ENCODE measurements around the gene KCNQ1OT1. TPM values are rescaled to one million over a fixed set of nuclear protein-coding genes. Genes with fewer than 3 reads are reported as not detected.
A peak's percentile ranks its signal among the peaks of the same experiment; 100 is the strongest.

The KCNQ1OT1 gene
- total and polyA plus RNA-seq, 8 donors, result under 0.01 to 15.1 (median 2.3) TPM

DNA sequence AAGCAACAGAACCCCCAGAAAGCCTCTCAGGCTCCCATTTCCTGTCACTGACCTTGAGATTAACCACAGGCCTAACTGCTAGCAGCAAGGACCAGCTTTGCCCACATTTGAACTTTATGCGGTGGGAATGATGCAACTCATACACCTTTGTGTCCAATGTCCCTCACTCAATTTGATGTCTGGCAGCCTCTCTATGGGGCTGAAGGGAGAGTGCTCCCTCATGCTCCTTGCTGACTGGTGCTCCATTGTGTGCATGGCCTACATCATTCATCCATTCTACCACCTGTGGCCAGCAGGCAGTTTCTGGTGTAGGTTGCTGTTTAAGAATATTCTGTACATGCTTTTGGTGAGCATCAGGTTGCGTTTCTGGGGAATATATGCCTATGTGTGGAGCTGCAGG lies 31.9 kb downstream of the KCNQ1OT1 start:
- H3K27me3 ChIP-seq, result no peaks in the 10 kb centered on the region
- peaks cover 0 to 49% (median 32%) of the 10 kb centered on the region in 4 donors for H3K36me3 ChIP-seq
- TF ChIP-seq, protein P1, sequence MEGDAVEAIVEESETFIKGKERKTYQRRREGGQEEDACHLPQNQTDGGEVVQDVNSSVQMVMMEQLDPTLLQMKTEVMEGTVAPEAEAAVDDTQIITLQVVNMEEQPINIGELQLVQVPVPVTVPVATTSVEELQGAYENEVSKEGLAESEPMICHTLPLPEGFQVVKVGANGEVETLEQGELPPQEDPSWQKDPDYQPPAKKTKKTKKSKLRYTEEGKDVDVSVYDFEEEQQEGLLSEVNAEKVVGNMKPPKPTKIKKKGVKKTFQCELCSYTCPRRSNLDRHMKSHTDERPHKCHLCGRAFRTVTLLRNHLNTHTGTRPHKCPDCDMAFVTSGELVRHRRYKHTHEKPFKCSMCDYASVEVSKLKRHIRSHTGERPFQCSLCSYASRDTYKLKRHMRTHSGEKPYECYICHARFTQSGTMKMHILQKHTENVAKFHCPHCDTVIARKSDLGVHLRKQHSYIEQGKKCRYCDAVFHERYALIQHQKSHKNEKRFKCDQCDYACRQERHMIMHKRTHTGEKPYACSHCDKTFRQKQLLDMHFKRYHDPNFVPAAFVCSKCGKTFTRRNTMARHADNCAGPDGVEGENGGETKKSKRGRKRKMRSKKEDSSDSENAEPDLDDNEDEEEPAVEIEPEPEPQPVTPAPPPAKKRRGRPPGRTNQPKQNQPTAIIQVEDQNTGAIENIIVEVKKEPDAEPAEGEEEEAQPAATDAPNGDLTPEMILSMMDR (IDR thresholded peaks at IDR 0.05), result no peak
- TF ChIP-seq EP300 (IDR thresholded peaks at IDR 0.05) (no peak), POLR2A (IDR thresholded peaks at IDR 0.05) (no peak), POLR2AphosphoS5 (IDR thresholded peaks at IDR 0.05) (no peak)
- H3K4me1 ChIP-seq, result peaks cover 0 to 25% (median 0%) of the 10 kb centered on the region in 4 donors
- H3K4me3 ChIP-seq, result no peak overlapping the region
- intact Hi-C loops (cut with DNase I; ENCODE audit: low total_unique reads), result no loop called here
- DNase-seq, result peak in 1 of 2 donors; percentile 15
- no peak overlapping the region for H3K27ac ChIP-seq
- WGBS, 5 donors, result 79 to 100% (median 93%) methylated on average over 1 to 2 of the region's 2 CpGs
- no peaks in the 10 kb centered on the region for H3K9me3 ChIP-seq

DNA sequence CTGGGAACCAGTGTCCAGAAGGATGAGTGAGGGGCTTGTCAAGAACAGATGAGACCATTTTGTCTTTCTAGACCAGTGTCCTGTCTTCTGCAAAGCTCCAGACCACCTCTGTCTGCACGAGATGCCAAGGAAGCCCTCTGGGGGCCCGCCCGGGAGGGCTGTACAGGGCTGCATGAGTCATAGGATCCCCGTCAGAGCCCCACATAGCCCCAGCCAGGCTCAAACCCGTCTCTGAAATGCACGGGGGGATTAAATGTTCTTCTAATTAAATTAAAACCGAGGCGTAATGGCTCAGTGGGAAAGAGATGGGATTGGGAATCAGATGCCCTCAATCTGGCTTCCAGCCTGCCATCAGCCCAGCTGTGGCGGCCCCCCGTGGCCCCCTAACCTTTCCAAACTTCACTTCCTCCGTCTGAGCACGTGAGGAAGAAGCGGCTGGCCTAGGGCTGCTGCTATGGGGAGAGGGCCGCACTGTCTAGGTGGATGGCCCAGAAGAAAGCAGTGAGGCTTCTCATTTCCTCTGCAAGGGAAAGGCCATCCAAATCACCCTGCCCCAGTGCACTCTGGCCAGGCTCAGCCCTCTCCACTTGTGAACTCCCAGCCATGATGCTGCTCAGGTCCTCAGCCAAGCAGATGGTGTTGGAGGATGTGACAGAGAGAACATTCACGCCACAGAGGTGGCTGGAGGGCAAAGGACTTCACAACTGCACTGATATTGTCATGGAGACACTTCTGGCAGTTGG lies 32.8 kb downstream of the KCNQ1OT1 start:
- peaks cover 0 to 58% (median 41%) of the 10 kb centered on the region in 4 donors for H3K36me3 ChIP-seq
- peaks cover 0 to 25% (median 0%) of the 10 kb centered on the region in 4 donors for H3K4me1 ChIP-seq
- H3K27ac ChIP-seq, result peak overlapping the region in 1 of 5 donors; percentile 49
- TF ChIP-seq EP300 (IDR thresholded peaks at IDR 0.05), result no peak
- TF ChIP-seq POLR2AphosphoS5 (IDR thresholded peaks at IDR 0.05), result no peak
- TF ChIP-seq, protein P1 (IDR thresholded peaks at IDR 0.05), result no peak
- TF ChIP-seq POLR2A (IDR thresholded peaks at IDR 0.05), result no peak
- H3K9me3 ChIP-seq, result peaks cover 0 to 6% (median 2%) of the 10 kb centered on the region in 4 donors
- no peak overlapping the region for H3K4me3 ChIP-seq
- H3K27me3 ChIP-seq, result no peaks in the 10 kb centered on the region
- intact Hi-C loops (cut with DNase I; ENCODE audit: low total_unique reads), result no loop called here
- DNase-seq, result peak in 1 of 2 donors; percentile 17
- 86 to 91% (median 89%) methylated on average over 10 to 15 of the region's 15 CpGs for WGBS, 5 donors

DNA sequence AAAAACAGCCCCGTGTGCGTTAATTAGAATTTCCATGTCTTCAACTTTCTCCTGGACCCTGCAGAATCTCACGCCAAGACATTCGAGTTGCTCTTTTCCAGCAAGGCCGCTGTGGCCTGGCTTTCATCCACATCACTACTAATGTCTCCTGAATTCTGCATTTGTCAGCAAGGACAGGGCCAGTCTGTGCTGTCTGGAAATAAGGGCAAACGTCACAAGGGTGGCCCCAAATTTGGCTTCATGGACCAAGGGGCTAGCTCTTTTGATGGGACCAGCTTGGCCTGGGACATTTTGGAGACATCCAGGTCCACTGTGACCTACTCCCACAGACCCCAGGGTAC lies 33.4 kb downstream of the KCNQ1OT1 start:
- peak overlapping the region in 1 of 5 donors; percentile 49 for H3K27ac ChIP-seq
- DNase-seq, result peak; percentile 21 to 80
- WGBS, 5 donors, result 80 to 95% (median 85%) methylated on average over 6 of the region's 6 CpGs
- H3K4me3 ChIP-seq, result no peak overlapping the region
- TF ChIP-seq POLR2AphosphoS5 (IDR thresholded peaks at IDR 0.05) (peak in 2 of 3 donors; percentile 51 to 55), EP300 (IDR thresholded peaks at IDR 0.05) (peak; percentile 23)
- TF ChIP-seq, protein P1 (IDR thresholded peaks at IDR 0.05), result no peak
- peaks cover 0 to 63% (median 45%) of the 10 kb centered on the region in 4 donors for H3K36me3 ChIP-seq
- H3K27me3 ChIP-seq, result no peaks in the 10 kb centered on the region
- peaks cover 0 to 21% (median 0%) of the 10 kb centered on the region in 4 donors for H3K4me1 ChIP-seq
- H3K9me3 ChIP-seq, result peaks cover 0 to 12% (median 7%) of the 10 kb centered on the region in 4 donors
- intact Hi-C loops (cut with DNase I; ENCODE audit: low total_unique reads), result no loop called here

DNA sequence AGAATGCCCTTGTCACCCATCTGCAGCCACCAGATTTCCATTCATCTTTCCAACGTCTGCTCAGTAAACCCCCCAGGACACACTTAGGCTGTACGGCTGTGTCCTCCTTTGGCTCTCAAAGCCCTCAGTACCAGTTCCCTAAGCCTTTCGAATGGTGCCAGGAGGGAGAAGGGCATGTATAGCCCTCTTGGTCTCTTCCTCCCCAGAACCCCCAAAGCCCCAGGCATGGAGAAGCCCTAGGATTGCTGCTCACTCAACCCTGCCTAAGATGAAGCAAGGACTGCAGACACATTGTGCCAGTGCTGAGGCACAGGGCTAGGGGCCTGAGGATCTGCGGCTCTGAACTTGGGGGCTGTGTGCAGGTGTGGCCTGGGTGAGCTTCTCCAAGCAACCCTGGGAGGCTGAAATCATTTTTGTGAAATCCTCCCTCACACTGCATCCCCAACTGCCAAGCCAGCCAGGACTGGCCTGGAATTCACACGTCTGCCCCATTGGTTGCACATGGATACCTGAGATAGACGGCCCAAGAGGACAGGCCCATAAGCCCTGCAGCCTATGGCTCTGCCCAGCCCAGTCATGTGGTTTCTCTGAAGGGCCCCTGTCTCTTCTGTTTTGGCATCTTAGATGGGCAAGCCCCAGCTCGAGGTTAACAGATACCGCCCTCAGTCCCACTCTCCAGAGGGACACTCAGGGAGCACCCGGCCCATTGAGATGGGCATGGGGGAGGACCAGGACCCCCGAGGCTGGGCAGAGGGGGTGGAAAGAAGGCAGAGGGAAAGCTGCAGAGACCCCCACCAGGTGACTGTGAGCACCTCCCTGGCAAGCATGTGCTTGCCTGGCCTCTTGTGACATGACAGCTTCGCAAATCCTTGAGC lies 34.0 kb downstream of the KCNQ1OT1 start:
- TF ChIP-seq POLR2AphosphoS5 (IDR thresholded peaks at IDR 0.05) (no peak), POLR2A (IDR thresholded peaks at IDR 0.05) (no peak), EP300 (IDR thresholded peaks at IDR 0.05) (no peak)
- TF ChIP-seq, protein P1 (IDR thresholded peaks at IDR 0.05), result no peak

More for the DNA sequence above, 34.0 kb downstream of the KCNQ1OT1 start:
- peak in 1 of 2 donors; percentile 16 for DNase-seq
- intact Hi-C loops (cut with DNase I; ENCODE audit: low total_unique reads), result no loop called here
- WGBS, 5 donors, result 80 to 94% (median 90%) methylated on average over 9 to 11 of the region's 11 CpGs
- Histone ChIP-seq H3K36me3 (peaks cover 0 to 63% (median 45%) of the 10 kb centered on the region in 4 donors), H3K4me3 (no peak overlapping the region), H3K4me1 (peaks cover 0 to 19% (median 0%) of the 10 kb centered on the region in 4 donors), H3K27ac (peak overlapping the region in 1 of 5 donors; percentile 19), H3K9me3 (peaks cover 0 to 18% (median 11%) of the 10 kb centered on the region in 4 donors), H3K27me3 (no peaks in the 10 kb centered on the region)
